Astrocyte (in vitro differentiated cells and primary cell): ENCODE measurements around the gene IL21R. TPM values are rescaled to one million over a fixed set of nuclear protein-coding genes. Genes with fewer than 3 reads are reported as not detected.

ENCODE experiments used
- DNase-seq: peaks from one replicate; pipeline ENCODE4 v3.0.0-alpha.2; 2010; ENCODE audit warnings: low read depth
- FAIRE-seq: peaks from 2 replicates; lab custom pipeline; 2011; peaks lifted over from hg19 to GRCh38; lab: Jason Lieb, UNC
- H2AFZ ChIP-seq: 2 replicates; pipeline ENCODE4 v1.6.0; 2012; ENCODE audit warnings: low read depth, low read length, inconsistent platforms
- H3K27ac ChIP-seq: 2 replicates; pipeline ENCODE4 v1.5.1; 2011; ENCODE audit warnings: low read depth, low read length, inconsistent platforms
- H3K27me3 ChIP-seq: 2 replicates; pipeline ENCODE4 v1.6.0; 2011; ENCODE audit warnings: low read length, inconsistent platforms; ENCODE audit not compliant: insufficient read depth
- H3K36me3 ChIP-seq: 2 replicates; pipeline ENCODE4 v1.5.1; 2011; ENCODE audit warnings: low read length, inconsistent platforms; ENCODE audit not compliant: insufficient read depth
- H3K4me1 ChIP-seq: 2 replicates; pipeline ENCODE4 v1.5.1; 2011; ENCODE audit warnings: low read length, inconsistent platforms; ENCODE audit not compliant: insufficient read depth
- H3K4me2 ChIP-seq: 2 replicates; pipeline ENCODE4 v1.6.0; 2012; ENCODE audit warnings: low read length, inconsistent platforms
- H3K4me3 ChIP-seq: 2 replicates; pipeline ENCODE4 v1.5.1; 2011; ENCODE audit warnings: low read depth, mild to moderate bottlenecking, low read length, inconsistent platforms; ENCODE audit not compliant: insufficient read depth
- H3K79me2 ChIP-seq: 2 replicates; pipeline ENCODE4 v1.6.0; 2012; ENCODE audit warnings: mild to moderate bottlenecking, low read length, inconsistent platforms; ENCODE audit not compliant: insufficient read depth
- H3K9ac ChIP-seq: 2 replicates; pipeline ENCODE4 v1.6.0; 2012; ENCODE audit warnings: mild to moderate bottlenecking, low read length, inconsistent platforms
- H3K9me3 ChIP-seq: 2 replicates; pipeline ENCODE4 v1.5.1; 2012; ENCODE audit warnings: low read depth, mild to moderate bottlenecking, low read length, inconsistent platforms; ENCODE audit not compliant: insufficient read depth
- H4K20me1 ChIP-seq: 2 replicates; pipeline ENCODE4 v1.6.0; 2012; ENCODE audit warnings: low read length, inconsistent platforms; ENCODE audit not compliant: insufficient read depth
- H3K27ac Mint-ChIP-seq: one replicate; pipeline ENCODE4 v1.8.0; 2021; ENCODE audit warnings: mild to moderate bottlenecking, mixed read lengths; ENCODE audit not compliant: unreplicated experiment
- H3K27me3 Mint-ChIP-seq: one replicate; pipeline ENCODE4 v1.8.0; 2021; ENCODE audit warnings: low read depth, mixed read lengths; ENCODE audit not compliant: unreplicated experiment
- H3K36me3 Mint-ChIP-seq: one replicate; pipeline ENCODE4 v1.8.0; 2021; ENCODE audit warnings: low read depth, mixed read lengths; ENCODE audit not compliant: unreplicated experiment
- H3K4me1 Mint-ChIP-seq: one replicate; pipeline ENCODE4 v1.8.0; 2021; ENCODE audit warnings: low read depth, mixed read lengths; ENCODE audit not compliant: unreplicated experiment
- H3K4me3 Mint-ChIP-seq: one replicate; pipeline ENCODE4 v1.8.0; 2021; ENCODE audit warnings: mild to moderate bottlenecking, moderate library complexity, mixed read lengths; ENCODE audit not compliant: unreplicated experiment
- H3K9me3 Mint-ChIP-seq: one replicate; pipeline ENCODE4 v1.8.0; 2021; ENCODE audit warnings: mild to moderate bottlenecking, mixed read lengths; ENCODE audit not compliant: unreplicated experiment
- EZH2 ChIP-seq: IDR thresholded peaks from 2 replicates; pipeline ENCODE4 v1.6.1; 2012; ENCODE audit warnings: mild to moderate bottlenecking, low read length, inconsistent platforms; ENCODE audit not compliant: insufficient read depth
- total RNA-seq: library from RNA; stranded (reverse); gene quantifications from 2 replicates; pipeline ENCODE4 v1.2.1, GENCODE V29; 2021
- TF ChIP-seq, protein P1 (sequence below): IDR thresholded peaks from 2 replicates; pipeline ENCODE4 v1.5.1; 2011; ENCODE audit warnings: low read depth, mild to moderate bottlenecking, inconsistent platforms, low read length, moderate library complexity; ENCODE audit not compliant: insufficient read depth

IL21R gene
- total RNA-seq, 1 donor from 2014 or later = 1.8 TPM

DNA sequence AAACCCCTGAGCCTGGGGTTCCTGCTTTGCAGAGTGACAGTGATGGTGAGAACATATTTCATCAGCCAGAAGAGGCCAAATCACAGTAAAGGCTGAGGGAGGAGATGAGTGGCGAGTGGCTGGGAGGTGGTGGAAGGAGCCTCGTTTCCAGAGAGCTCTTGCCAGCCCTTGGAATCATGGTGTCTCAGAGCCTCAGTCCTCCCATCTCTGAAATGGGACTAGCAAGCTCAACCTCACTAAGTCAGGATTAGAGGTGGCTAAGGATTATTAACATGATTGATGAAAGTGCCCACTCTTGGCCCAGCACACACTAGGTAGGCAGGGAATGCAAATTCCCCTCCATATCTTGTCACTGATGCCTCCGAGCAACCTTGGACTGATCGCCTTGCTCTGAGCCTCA, 45.2 kb upstream of the IL21R start:
- H3K9me3 ChIP-seq = no peaks in the 10 kb centered on the region
- no peak overlapping the region for H3K4me2 ChIP-seq
- Mint-ChIP-seq H3K27me3 (no peaks in the 10 kb centered on the region), H3K9me3 (peaks cover 7% of the 10 kb centered on the region), H3K27ac (no peak overlapping the region), H3K4me3 (no peak overlapping the region), H3K36me3 (peaks cover 41% of the 10 kb centered on the region), H3K4me1 (no peaks in the 10 kb centered on the region)
- H4K20me1 ChIP-seq = no peaks in the 10 kb centered on the region
- H3K27ac ChIP-seq = no peak overlapping the region
- H3K4me3 ChIP-seq = no peak overlapping the region
- no peak for DNase-seq
- no peaks in the 10 kb centered on the region for H3K4me1 ChIP-seq
- no peak for TF ChIP-seq EZH2
- TF ChIP-seq, protein P1, sequence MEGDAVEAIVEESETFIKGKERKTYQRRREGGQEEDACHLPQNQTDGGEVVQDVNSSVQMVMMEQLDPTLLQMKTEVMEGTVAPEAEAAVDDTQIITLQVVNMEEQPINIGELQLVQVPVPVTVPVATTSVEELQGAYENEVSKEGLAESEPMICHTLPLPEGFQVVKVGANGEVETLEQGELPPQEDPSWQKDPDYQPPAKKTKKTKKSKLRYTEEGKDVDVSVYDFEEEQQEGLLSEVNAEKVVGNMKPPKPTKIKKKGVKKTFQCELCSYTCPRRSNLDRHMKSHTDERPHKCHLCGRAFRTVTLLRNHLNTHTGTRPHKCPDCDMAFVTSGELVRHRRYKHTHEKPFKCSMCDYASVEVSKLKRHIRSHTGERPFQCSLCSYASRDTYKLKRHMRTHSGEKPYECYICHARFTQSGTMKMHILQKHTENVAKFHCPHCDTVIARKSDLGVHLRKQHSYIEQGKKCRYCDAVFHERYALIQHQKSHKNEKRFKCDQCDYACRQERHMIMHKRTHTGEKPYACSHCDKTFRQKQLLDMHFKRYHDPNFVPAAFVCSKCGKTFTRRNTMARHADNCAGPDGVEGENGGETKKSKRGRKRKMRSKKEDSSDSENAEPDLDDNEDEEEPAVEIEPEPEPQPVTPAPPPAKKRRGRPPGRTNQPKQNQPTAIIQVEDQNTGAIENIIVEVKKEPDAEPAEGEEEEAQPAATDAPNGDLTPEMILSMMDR = no peak
- H3K9ac ChIP-seq = no peak overlapping the region
- H2AFZ ChIP-seq = no peak overlapping the region
- H3K36me3 ChIP-seq = peaks cover 29% of the 10 kb centered on the region
- H3K27me3 ChIP-seq = no peaks in the 10 kb centered on the region
- H3K79me2 ChIP-seq = no peaks in the 10 kb centered on the region
- FAIRE-seq = no peak

DNA sequence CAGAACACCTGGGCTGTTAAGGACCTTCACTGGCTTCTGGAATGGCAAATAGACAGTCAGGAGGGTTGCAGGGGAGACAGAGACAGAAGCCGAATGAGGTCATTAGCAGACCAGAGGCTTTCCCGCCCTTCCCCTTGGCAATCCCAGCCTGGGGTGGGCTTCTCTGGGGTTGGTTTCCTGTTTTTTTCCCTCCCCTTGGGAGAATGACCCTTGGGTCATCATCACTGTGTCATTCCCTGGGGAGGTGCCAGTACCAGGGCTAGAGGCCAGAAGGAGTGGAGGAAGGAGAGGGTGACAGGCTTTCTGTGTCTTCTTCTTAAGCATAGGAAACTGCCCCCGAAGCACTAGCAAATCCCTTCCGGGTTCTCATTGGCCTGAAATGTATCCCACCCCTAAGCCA, 42.9 kb upstream of the IL21R start:
- Mint-ChIP-seq H3K36me3 (peaks cover 36% of the 10 kb centered on the region), H3K27me3 (no peaks in the 10 kb centered on the region), H3K4me1 (no peaks in the 10 kb centered on the region), H3K9me3 (peaks cover 7% of the 10 kb centered on the region), H3K27ac (no peak overlapping the region), H3K4me3 (no peak overlapping the region)
- TF ChIP-seq, protein P1 = no peak
- TF ChIP-seq EZH2 = no peak
- FAIRE-seq (no peak), DNase-seq (no peak)
- Histone ChIP-seq H3K4me3 (no peak overlapping the region), H3K9me3 (no peaks in the 10 kb centered on the region), H2AFZ (no peak overlapping the region), H3K79me2 (no peaks in the 10 kb centered on the region), H3K9ac (no peak overlapping the region), H3K36me3 (peaks cover 20% of the 10 kb centered on the region), H3K27ac (no peak overlapping the region), H4K20me1 (no peaks in the 10 kb centered on the region), H3K27me3 (no peaks in the 10 kb centered on the region), H3K4me1 (no peaks in the 10 kb centered on the region), H3K4me2 (no peak overlapping the region)

DNA sequence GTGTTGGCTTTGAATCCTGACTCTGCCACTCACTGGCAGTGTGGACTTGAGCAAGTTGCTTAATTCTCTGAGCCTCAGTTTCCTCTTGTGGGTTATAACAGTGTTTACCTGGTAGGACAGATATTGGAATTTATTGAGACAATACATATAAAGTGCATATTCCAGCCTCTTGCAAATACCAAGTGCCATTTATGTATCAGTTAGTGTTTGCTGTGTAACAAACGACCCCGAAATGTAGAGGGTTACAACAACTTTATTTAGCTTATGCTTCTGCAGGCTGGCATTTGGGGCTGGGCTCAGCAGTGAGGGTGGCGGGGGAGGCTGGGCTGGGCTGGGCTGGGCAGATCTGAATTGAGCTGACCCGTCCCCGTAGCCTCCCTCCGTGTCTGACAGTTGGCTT, 42.4 kb upstream of the IL21R start:
- DNase-seq (no peak), FAIRE-seq (no peak)
- Mint-ChIP-seq H3K4me1 (peaks cover 1% of the 10 kb centered on the region), H3K9me3 (peaks cover 7% of the 10 kb centered on the region), H3K27me3 (no peaks in the 10 kb centered on the region), H3K36me3 (peaks cover 34% of the 10 kb centered on the region), H3K27ac (no peak overlapping the region), H3K4me3 (no peak overlapping the region)
- Histone ChIP-seq H3K36me3 (peaks cover 16% of the 10 kb centered on the region), H3K4me2 (no peak overlapping the region), H3K79me2 (no peaks in the 10 kb centered on the region), H3K9me3 (no peaks in the 10 kb centered on the region), H3K4me1 (no peaks in the 10 kb centered on the region), H3K27me3 (no peaks in the 10 kb centered on the region), H3K4me3 (no peak overlapping the region), H3K27ac (no peak overlapping the region), H2AFZ (no peak overlapping the region), H4K20me1 (no peaks in the 10 kb centered on the region), H3K9ac (no peak overlapping the region)
- no peak for TF ChIP-seq EZH2
- TF ChIP-seq, protein P1 = no peak
